ENCODE data around the gene PJVK.

DNA sequence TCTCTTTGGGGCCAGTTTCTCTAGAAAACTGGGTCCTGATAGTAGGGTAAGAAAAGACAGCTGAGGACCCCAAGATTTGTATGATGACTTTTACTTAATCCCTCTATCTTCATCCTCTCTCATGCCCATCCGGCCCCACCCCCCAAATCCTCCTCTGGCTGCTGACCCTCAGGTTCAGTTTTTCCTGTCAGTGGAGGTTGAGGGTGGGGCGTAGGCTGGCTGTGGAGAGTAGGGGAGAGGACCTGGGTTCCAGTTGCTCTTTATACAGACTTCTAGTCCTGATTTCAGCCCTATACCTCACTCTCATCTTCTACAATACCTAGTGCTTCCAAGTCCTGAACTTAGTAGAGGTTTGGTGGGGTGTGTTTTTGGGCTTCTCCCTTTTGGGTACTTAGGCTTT is 57.5 kb downstream of the PJVK start:
- no peak for TF ChIP-seq ZFP3 (CRISPR knock-in tag; IDR thresholded peaks at IDR 0.05)
- TF ChIP-seq, protein P1, sequence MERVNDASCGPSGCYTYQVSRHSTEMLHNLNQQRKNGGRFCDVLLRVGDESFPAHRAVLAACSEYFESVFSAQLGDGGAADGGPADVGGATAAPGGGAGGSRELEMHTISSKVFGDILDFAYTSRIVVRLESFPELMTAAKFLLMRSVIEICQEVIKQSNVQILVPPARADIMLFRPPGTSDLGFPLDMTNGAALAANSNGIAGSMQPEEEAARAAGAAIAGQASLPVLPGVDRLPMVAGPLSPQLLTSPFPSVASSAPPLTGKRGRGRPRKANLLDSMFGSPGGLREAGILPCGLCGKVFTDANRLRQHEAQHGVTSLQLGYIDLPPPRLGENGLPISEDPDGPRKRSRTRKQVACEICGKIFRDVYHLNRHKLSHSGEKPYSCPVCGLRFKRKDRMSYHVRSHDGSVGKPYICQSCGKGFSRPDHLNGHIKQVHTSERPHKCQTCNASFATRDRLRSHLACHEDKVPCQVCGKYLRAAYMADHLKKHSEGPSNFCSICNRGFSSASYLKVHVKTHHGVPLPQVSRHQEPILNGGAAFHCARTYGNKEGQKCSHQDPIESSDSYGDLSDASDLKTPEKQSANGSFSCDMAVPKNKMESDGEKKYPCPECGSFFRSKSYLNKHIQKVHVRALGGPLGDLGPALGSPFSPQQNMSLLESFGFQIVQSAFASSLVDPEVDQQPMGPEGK (CRISPR knock-in tag; IDR thresholded peaks at IDR 0.05; ENCODE audit: borderline replicate concordance), result no peak
- TF ChIP-seq POU6F1 (CRISPR knock-in tag; IDR thresholded peaks at IDR 0.05; ENCODE audit: borderline replicate concordance, low read depth), result no peak
- no peak for TF ChIP-seq GLIS3 (CRISPR knock-in tag; IDR thresholded peaks at IDR 0.05)
- no peak for TF ChIP-seq CREB5 (CRISPR knock-in tag; IDR thresholded peaks at IDR 0.05; ENCODE audit: low read depth)
- TF ChIP-seq ZFP30 (CRISPR knock-in tag; IDR thresholded peaks at IDR 0.05), result no peak
- no peak for TF ChIP-seq ZNF8 (CRISPR knock-in tag; IDR thresholded peaks at IDR 0.05)
